CD4-positive, alpha-beta T cell treated with Interleukin-17A for 4 hours (primary cell): ENCODE data around the gene SDCCAG8.

ENCODE experiments used
- DNase-seq: peaks from one replicate; pipeline ENCODE4 v3.0.0-alpha.2; 2020; ENCODE audit warnings: mixed read lengths

Gene SDCCAG8

GRCh38 chr1:243254927-243255790, 682 bp upstream of the SDCCAG8 start, which contains the start of gene CEP170:
Gene CEP170, minus strand, starts transcription at chr1:243255281. Its CDS starts 30,001 bp downstream, at chr1:243225280.
- DNase-seq: peak; percentile 92

GRCh38 chr1:243256590-243256989, 749 bp downstream of the SDCCAG8 start:
- DNase-seq: no peak

- DNase-seq: no peak
Observed at GRCh38 chr1:243257189-243257588, 1.3 kb downstream of the SDCCAG8 start.

DNA sequence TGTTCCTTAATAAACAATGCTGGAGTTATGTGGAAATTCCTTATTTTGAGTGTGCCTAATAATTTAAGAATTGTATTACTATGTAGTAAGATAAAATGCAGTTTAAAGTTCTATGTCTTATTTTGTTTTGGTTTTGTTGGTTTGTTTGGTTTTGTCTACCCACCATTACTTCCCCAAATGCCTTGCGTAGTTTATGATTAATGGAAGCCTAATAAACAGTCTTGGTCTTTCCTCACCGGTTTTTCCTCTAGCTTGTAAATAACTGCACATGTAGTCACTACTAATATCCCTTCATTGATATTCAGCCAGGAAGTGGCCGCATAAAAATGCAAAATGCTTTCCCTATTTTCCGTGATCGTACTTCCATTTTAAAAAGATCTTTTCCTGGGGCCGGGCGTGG, 2.9 kb downstream of the SDCCAG8 start:
- no peak for DNase-seq

DNA sequence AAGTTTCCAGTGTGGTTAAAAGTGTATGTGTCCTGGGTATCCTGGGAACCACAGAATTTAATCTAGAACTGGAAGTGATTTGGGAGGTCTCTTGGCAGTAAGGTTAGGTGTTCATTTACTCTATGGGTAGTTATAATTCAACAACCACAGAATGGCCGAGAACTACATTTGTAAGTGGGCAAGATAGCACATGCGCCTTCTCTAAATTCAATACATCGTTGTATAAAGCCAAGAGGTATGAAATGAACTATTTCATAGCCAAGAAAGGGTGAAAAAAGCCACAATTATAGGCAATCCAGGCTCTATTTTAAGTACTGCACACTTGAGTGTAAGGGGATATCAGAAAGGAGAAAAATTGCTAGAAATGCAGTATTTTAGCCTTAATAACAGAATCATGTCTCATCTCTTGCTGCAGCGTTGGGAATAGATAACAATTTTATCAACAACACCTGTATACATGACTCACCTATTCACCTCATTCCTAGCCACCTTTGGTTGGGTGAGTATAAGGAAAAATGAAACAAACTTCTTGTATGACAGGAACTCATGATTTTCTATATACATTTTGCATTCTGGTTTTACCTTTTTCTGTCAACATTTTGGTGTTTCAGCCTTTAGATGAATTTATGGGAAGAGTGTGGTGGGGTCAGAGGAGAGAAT, 4.5 kb downstream of the SDCCAG8 start:
- no peak for DNase-seq

DNA sequence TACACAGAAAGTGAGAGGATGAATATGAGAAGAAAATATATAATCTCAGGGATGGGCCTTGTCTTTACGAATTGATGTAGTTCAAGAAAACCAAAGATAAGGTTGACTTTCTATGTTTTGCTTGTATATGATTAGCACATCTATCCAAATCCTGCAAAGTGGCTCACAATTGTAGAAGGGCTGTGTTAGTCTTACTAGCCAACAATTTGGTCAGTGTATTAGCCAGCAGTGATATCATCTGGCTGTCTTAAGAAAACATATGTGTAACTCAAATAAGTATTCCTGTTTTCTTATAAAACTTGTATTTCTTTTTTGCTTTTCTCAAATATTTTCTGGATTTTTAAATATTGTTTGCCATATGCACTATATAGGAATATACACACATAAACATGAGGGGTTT, 5.5 kb downstream of the SDCCAG8 start:
- no peak for DNase-seq

GRCh38 chr1:243264717-243265116, 8.9 kb downstream of the SDCCAG8 start:
- no peak for DNase-seq

DNA sequence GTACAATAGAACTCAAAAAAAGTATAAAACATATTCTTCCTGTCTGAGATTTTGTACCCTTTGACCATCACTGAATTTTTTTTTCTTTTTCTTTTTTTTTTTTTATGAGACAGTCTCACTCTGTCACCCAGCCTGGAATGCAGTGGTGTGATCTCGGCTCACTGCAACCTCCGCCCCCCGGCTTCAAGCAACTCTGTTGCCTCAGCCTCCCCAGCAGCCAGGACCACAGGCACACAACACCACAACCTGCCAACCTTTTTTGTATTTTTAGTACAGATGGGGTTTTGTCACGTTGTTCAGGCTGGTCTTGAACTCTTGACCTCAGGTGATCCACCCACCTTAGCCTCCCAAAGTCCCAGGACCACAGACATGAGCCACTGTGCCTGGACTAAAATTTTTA, 10.4 kb downstream of the SDCCAG8 start:
- no peak for DNase-seq

- no peak for DNase-seq
Observed at GRCh38 chr1:243267471-243267880, 11.6 kb downstream of the SDCCAG8 start.

DNA sequence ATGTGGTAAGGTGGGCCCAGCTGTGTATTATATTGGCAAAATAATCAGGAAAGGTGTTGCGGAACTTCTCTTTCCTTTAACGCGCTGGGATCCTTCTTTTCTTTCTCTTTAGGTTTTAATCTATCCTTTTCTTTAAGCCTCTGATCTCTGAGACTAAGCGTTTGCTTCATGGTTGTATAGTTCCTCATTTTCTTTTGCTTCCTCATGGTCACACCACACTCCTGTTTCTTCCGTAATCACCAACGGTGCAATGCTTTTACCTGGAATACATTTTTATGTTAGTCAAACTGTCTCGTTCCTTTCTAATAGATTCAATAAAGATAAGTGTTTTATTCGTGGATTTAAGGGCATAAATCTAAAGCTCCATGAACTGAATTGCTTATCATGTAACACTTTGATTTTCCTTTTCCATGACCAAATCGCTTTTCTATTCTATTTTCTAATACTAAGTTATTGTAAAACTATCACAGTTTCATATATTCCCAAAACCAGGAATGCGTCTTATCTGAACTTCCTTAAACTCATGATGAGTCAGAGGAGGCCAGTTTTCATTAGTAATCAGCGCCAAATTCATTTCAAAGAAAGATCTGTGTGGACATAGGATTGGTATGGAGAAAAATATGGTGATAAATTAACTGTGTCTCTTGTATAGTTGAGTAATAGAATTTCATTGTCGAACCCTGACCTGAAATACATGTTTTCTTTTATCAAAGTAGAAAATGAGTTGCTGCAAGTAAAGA, 12.2 kb downstream of the SDCCAG8 start:
- DNase-seq: no peak

- DNase-seq: no peak
Observed at GRCh38 chr1:243268751-243269460, 13.1 kb downstream of the SDCCAG8 start.

DNA sequence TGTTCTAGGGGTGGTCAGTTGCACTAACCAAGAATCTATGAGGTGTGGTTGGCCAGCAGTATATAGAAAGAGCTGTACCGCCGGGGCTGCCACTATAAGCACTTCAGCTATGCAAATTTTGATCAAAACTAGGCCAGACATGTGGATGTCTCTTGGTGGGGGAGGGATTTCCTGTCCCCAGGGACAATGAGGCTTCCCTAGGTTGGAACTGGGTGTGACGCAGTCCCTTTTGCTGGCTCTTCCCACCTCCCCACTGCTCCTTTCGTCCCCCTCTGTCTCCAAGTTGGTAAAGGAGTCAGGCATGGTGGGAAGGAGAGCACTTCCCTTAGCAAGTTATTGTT, 13.6 kb downstream of the SDCCAG8 start:
- no peak for DNase-seq

DNA sequence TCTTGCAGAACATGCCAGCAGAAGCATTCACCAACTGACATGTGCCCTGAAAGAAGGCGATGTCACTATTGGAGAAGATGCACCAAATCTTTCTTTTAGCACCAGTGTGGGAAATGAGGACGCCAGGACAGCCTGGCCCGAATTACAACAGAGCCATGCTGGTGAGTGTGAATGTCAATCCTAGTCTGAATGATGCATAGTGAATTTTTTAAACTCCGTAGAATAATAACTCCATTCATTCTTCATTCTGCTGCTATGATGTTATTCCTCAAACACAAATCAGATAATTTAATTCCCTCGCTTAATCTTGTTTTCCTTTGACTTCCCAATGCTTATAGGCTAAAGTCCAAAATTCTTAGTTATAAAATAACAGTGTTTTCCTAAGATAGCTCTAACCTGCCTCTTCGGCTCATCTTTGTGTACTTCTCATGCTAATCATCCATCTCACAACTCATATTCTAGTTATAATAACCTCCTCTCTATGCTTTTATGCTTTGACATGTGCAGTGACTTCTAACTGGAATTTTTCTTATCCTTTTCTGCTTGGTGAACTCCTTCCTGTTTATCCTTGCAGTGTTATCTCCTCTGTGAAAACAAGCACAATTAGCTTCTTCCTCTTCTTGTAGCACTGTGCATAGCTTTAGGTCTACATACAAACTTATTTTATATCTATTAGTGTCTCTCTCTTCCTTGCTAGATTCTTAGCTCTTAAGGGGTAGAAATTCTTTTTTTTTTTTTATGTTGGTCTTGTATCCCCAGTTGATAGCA, 14.4 kb downstream of the SDCCAG8 start:
- no peak for DNase-seq

DNA sequence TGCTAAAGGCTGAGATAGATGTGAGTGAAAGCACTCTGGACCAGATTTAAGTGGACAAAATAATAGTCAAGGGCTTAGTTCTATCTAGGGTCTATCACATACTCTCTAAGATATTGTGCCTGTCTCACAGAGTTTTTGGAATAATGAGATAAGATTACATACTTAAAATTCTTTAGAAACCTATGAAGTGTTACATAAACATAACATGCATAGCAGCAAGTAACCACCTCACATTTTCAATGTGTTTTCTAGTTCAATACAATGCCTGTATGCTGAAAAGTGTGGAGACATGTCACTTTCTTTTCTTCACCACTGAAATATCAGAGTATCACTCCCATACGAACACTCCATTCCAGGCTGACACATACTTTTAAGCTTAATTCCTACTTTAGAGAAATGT, 16.2 kb downstream of the SDCCAG8 start:
- no peak for DNase-seq

DNA sequence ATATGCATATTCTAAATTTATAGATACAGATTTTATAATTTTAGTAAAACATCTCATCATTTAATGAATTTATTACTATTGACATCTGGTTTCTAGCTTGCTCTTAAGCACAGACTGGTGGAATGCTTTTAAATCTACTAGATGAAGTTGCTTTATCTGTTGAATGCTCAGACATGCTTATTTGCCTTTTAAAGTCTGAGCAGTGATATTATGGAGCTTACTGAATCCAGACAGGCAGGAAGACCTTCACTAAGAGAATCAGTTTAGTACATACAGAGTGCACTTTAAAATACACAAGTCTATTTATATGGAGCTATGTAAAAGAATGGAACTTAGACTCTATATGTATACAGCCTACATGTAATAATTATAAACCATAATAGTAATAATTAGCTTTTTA, 16.6 kb downstream of the SDCCAG8 start:
- DNase-seq: no peak

DNA sequence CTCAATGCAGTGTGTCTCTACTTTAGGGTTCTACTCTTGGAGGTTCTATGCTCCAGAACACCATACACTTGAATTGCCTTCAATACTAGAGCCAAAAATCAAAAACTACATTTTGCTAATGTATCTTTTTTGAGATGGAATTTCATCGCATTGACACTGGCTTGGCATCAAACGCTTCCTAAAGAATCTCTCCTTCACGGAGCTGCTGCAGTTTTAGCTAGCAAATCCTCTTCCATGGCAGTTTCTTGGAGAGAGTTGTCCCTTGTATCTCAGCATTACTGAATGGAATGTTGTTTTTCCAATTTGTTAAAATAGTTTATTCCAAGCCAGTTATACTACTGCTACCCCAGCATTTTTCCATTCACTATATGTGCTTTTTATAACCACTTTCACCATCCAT, 17.7 kb downstream of the SDCCAG8 start:
- no peak for DNase-seq

DNA sequence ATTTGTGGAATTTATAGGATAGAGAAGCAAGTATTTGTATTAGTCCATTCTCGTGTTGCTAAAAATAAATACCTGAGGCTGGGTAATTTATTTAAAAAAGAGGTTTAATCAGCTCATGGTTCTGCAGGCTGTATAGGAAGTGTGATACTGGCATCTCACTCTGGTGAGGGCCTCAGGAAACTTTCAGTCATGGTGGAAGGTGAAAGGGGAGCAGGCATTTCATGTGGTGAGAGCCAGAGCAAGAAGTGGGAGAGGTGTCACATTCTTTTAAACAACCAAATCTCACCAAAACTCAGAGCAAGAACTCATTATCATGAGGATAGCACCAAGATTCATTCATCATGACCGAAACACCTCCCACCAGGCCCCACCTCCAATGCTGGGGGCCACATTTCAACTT, 18.1 kb downstream of the SDCCAG8 start:
- no peak for DNase-seq

GRCh38 chr1:243275316-243275715, 19.5 kb downstream of the SDCCAG8 start:
- no peak for DNase-seq

DNA sequence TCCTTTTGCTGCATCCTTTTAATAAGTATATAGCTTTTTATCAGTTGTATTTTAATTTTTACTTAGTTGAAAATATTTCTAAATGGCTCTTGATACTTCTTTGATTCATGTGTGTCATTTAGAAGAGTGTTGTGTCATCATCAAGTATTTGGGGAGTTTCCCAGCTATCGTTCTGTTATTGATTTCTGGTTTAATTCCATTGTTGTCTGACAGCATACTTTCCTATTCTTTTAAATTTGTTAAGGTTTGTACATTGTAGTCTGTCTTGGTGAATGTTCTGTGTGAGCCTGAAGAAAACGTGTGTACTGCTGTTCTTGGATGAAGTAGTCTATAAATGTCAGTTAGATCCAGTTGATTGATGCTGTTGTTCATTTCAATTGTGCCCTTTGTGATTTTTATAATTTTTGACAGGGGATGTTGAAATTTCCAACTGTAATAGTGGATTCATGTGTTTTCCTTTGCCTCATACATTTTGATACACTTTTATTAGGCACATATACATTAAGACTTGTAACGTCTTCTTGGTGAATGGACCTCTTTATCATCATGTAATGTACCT, 24.8 kb downstream of the SDCCAG8 start:
- DNase-seq: no peak

GRCh38 chr1:243281672-243282071, 25.8 kb downstream of the SDCCAG8 start:
- DNase-seq: no peak

GRCh38 chr1:243286409-243287122, 30.7 kb downstream of the SDCCAG8 start:
- DNase-seq: peak; percentile 9
